ENCODE results near the gene SLX4IP. TPM values are rescaled to one million over a fixed set of nuclear protein-coding genes. Genes with fewer than 3 reads are reported as not detected.
"Not testable (repeated sequence)": the region's sequence is repeated elsewhere in the genome, so short reads cannot be mapped to it uniquely, and the experiment has no call there.

SLX4IP gene
- total RNA-seq, 1 donor from 2014 or later, result 11.3 TPM

GRCh38 chr20:10573273-10573950 lies 138.3 kb downstream of the SLX4IP start:
- no peak for DNase-seq (ENCODE audit: low spot score)

GRCh38 chr20:10573951-10574339 lies 138.8 kb downstream of the SLX4IP start:
- DNase-seq (ENCODE audit: low spot score), result no peak

GRCh38 chr20:10576411-10577090 lies 141.4 kb downstream of the SLX4IP start:
- DNase-seq (ENCODE audit: low spot score), result no peak

GRCh38 chr20:10577648-10578047 lies 142.5 kb downstream of the SLX4IP start:
- DNase-seq (ENCODE audit: low spot score), result no peak

- no peak for DNase-seq (ENCODE audit: low spot score)
Measured at GRCh38 chr20:10578607-10579006, 143.5 kb downstream of the SLX4IP start.

GRCh38 chr20:10579942-10580341 lies 144.8 kb downstream of the SLX4IP start:
- DNase-seq (ENCODE audit: low spot score), result no peak

- no peak for DNase-seq (ENCODE audit: low spot score)
Measured at GRCh38 chr20:10580700-10581099, 145.6 kb downstream of the SLX4IP start.

- no peak for DNase-seq (ENCODE audit: low spot score)
Measured at GRCh38 chr20:10581823-10582222, 146.7 kb downstream of the SLX4IP start.

- DNase-seq (ENCODE audit: low spot score), result no peak
Measured at GRCh38 chr20:10584371-10584770, 149.3 kb downstream of the SLX4IP start.

GRCh38 chr20:10585308-10585707 lies 150.2 kb downstream of the SLX4IP start:
- no peak for DNase-seq (ENCODE audit: low spot score)

- DNase-seq (ENCODE audit: low spot score), result no peak
Measured at GRCh38 chr20:10586296-10586695, 151.2 kb downstream of the SLX4IP start.

- DNase-seq (ENCODE audit: low spot score), result not testable (repeated sequence)
Measured at GRCh38 chr20:10590446-10590845, 155.3 kb downstream of the SLX4IP start.

- DNase-seq (ENCODE audit: low spot score), result no peak
Measured at GRCh38 chr20:10590950-10591671, 156.0 kb downstream of the SLX4IP start.

GRCh38 chr20:10591946-10592521 lies 156.9 kb downstream of the SLX4IP start:
- no peak for DNase-seq (ENCODE audit: low spot score)

- DNase-seq (ENCODE audit: low spot score), result no peak
Measured at GRCh38 chr20:10594296-10594868, 159.3 kb downstream of the SLX4IP start.

- no peak for DNase-seq (ENCODE audit: low spot score)
Measured at GRCh38 chr20:10595266-10595665, 160.2 kb downstream of the SLX4IP start.

- DNase-seq (ENCODE audit: low spot score), result no peak
Measured at GRCh38 chr20:10595985-10596384, 160.9 kb downstream of the SLX4IP start.

GRCh38 chr20:10596710-10597121 lies 161.6 kb downstream of the SLX4IP start:
- DNase-seq (ENCODE audit: low spot score), result no peak

GRCh38 chr20:10597637-10598036 lies 162.5 kb downstream of the SLX4IP start:
- DNase-seq (ENCODE audit: low spot score), result no peak

- no peak for DNase-seq (ENCODE audit: low spot score)
Measured at GRCh38 chr20:10602221-10602871, 167.2 kb downstream of the SLX4IP start.

GRCh38 chr20:10603378-10603777 lies 168.3 kb downstream of the SLX4IP start:
- no peak for DNase-seq (ENCODE audit: low spot score)

Data from mucosa of gallbladder (tissue), 1 donor.